GM06990 (cell line): Measurements from ENCODE around the gene KRT72.

ENCODE experiments used
- DNase-seq: peaks from one replicate; pipeline ENCODE4 v3.0.0-alpha.2; 2011; ENCODE audit not compliant: insufficient read length; ENCODE audit errors: extremely low read depth
- H3K27me3 ChIP-seq: replicated peaks from 2 replicates; pipeline ENCODE4 v1.6.0; 2011; ENCODE audit warnings: low read length; ENCODE audit not compliant: control insufficient read depth, insufficient read depth
- H3K36me3 ChIP-seq: 2 replicates; pipeline ENCODE4 v1.5.1; 2011; ENCODE audit warnings: low read length; ENCODE audit not compliant: control insufficient read depth, insufficient read depth
- H3K4me3 ChIP-seq: replicated peaks from 2 replicates; pipeline ENCODE4 v1.5.1; 2011; ENCODE audit warnings: low read depth, mild to moderate bottlenecking, control low read depth, low read length
- CTCF ChIP-seq: IDR thresholded peaks from 2 replicates; pipeline ENCODE4 v1.5.1; 2011; ENCODE audit warnings: low read length, control low read depth, mild to moderate bottlenecking, inconsistent platforms; ENCODE audit not compliant: insufficient read depth, poor library complexity, severe bottlenecking

The KRT72 gene

GRCh38 chr12:52551216-52551865 is 49.9 kb downstream of the KRT72 start:
- no peak for TF ChIP-seq CTCF
- Histone ChIP-seq H3K4me3 (no peak overlapping the region), H3K27me3 (peaks cover 6% of the 10 kb centered on the region), H3K36me3 (no peaks in the 10 kb centered on the region)
- DNase-seq, result no peak

DNA sequence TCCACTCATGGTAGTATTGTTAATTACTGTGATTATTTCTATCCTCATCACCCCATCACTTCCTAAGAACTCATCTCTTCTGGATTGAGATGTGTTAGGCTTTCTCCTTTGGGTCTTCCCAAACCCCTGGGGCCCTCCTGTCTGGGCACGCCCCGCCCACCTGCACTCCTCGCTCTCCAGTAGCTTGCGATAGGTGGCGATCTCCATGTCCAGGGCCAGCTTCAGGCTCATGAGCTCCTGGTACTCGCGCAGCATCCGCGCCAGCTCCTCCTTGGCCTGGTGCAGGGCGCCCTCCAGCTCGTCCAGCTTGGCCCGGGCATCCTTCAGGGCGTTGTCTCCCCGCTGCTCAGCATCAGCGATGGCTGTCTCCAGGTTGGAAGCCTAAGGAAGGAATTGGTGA is 55.1 kb downstream of the KRT72 start:
- DNase-seq, result no peak
- Histone ChIP-seq H3K27me3 (peaks cover 7% of the 10 kb centered on the region), H3K4me3 (no peak overlapping the region), H3K36me3 (no peaks in the 10 kb centered on the region)
- no peak for TF ChIP-seq CTCF

GRCh38 chr12:52543985-52544883 is 57.0 kb downstream of the KRT72 start:
- H3K4me3 ChIP-seq, result no peak overlapping the region
- peaks cover 4% of the 10 kb centered on the region for H3K27me3 ChIP-seq
- no peak for TF ChIP-seq CTCF
- no peak for DNase-seq
- no peaks in the 10 kb centered on the region for H3K36me3 ChIP-seq

- DNase-seq, result no peak
- Histone ChIP-seq H3K4me3 (no peak overlapping the region), H3K36me3 (no peaks in the 10 kb centered on the region), H3K27me3 (peaks cover 2% of the 10 kb centered on the region)
- no peak for TF ChIP-seq CTCF
Observed at GRCh38 chr12:52542785-52543318, 58.4 kb downstream of the KRT72 start.

DNA sequence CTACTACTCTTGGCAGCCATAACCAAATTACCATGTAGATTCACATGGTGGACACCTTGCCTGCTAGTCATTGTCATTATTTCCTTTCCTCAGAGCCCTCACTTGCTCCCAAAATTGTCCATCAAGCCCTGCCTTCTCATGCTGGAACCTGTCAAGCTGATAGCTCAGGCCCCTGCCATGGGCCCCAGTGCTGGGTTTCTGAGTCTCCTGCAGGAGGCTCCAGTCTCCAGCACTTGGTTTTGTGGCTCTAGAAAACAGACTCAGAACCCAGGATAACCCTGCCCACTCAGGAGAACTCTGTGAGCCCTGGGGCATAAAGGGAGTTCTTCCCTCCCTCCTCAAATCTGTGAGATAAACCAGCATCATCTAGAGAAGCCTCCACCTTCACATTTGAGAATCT is 59.1 kb downstream of the KRT72 start:
- Histone ChIP-seq H3K27me3 (peaks cover 2% of the 10 kb centered on the region), H3K4me3 (no peak overlapping the region), H3K36me3 (no peaks in the 10 kb centered on the region)
- TF ChIP-seq CTCF, result no peak
- no peak for DNase-seq
